ENCODE measurements around the gene AGAP3.

- no peak for TF ChIP-seq POLR2A (IDR thresholded peaks at IDR 0.05; ENCODE audit: low read depth, low read length)
- no peak for TF ChIP-seq TAF1 (IDR thresholded peaks at IDR 0.05; ENCODE audit: low read depth, low read length)
- TF ChIP-seq POLR2AphosphoS5 (IDR thresholded peaks at IDR 0.05; ENCODE audit: low read depth, low read length) = no peak
- no peak for TF ChIP-seq POU2F2 (IDR thresholded peaks at IDR 0.05; ENCODE audit: low read depth, low read length)
- TF ChIP-seq SPI1 (IDR thresholded peaks at IDR 0.05; ENCODE audit: low read depth, low read length) = no peak
Observed at GRCh38 chr7:151181011-151181431, 94.7 kb downstream of the AGAP3 start.

All from GM12891 (cell line).